CD4-positive, alpha-beta T cell (primary cell): ENCODE results near the gene ST3GAL2. TPM values are rescaled to one million over a fixed set of nuclear protein-coding genes. Genes with fewer than 3 reads are reported as not detected.

ENCODE experiments used
- ATAC-seq: fragments of 200-7000 bp; cut with Tn5 transposase; one replicate; pipeline ENCODE4 v1.10.0; 2022; ENCODE audit warnings: mild to moderate bottlenecking; ENCODE audit not compliant: poor library complexity
- CTCF ChIA-PET: fragments of 350-600 bp; sonication (Branson Sonifier 250); formaldehyde crosslinking; loops from one replicate; lab custom pipeline; 2021; ENCODE audit warnings: antibody characterized with exemption, inconsistent platforms; lab: Charles Lee
- POLR2A ChIA-PET: fragments of 350-600 bp; sonication (Branson Sonifier 250); formaldehyde crosslinking; loops from one replicate; lab custom pipeline; 2021; ENCODE audit warnings: antibody characterized with exemption, inconsistent platforms; lab: Charles Lee
- DNase-seq, 14 experiments: peaks; one replicate each; pipeline ENCODE4 v3.0.0-alpha.2; 2013 to 2020; ENCODE audit warnings: mixed read lengths in 2 of 14
- H3K27ac ChIP-seq, 2 donors: one replicate each; pipeline versions ENCODE4 v1.5.1 to v1.7.0; 2013; ENCODE audit warnings: low read length in 2 of 2, low read depth in 1 of 2, mild to moderate bottlenecking in 1 of 2
- H3K27me3 ChIP-seq, 2 experiments: 1 replicate in 1 of 2; 2 replicates in 1 of 2; pipeline versions ENCODE4 v1.6.1 to v1.7.0; 2013; ENCODE audit warnings: low read length in 2 of 2, control low read depth in 1 of 2, mild to moderate bottlenecking in 1 of 2, moderate library complexity in 1 of 2; ENCODE audit not compliant: insufficient read depth in 2 of 2, control insufficient read depth in 1 of 2
- H3K36me3 ChIP-seq: one replicate; pipeline ENCODE4 v1.6.1; 2013; ENCODE audit warnings: low read length, control low read depth; ENCODE audit not compliant: insufficient read depth
- H3K4me1 ChIP-seq: one replicate; pipeline ENCODE4 v1.6.1; 2013; ENCODE audit warnings: low read length, control low read depth; ENCODE audit not compliant: insufficient read depth
- H3K4me3 ChIP-seq: one replicate; pipeline ENCODE4 v1.5.1; 2013; ENCODE audit warnings: mild to moderate bottlenecking, low read length, moderate library complexity
- H3K9me3 ChIP-seq, 2 experiments: 1 replicate in 1 of 2; 2 replicates in 1 of 2; pipeline versions ENCODE4 v1.6.1 to v1.7.0; 2013; ENCODE audit warnings: low read length in 2 of 2, mild to moderate bottlenecking in 2 of 2, control low read depth in 1 of 2, moderate library complexity in 1 of 2; ENCODE audit not compliant: control insufficient read depth in 1 of 2, insufficient read depth in 1 of 2
- H3K27ac Mint-ChIP-seq: one replicate; pipeline ENCODE4 v1.8.0; 2020; ENCODE audit warnings: mixed read lengths
- H3K27me3 Mint-ChIP-seq: one replicate; pipeline ENCODE4 v1.8.0; 2021; ENCODE audit warnings: mixed read lengths
- H3K36me3 Mint-ChIP-seq: one replicate; pipeline ENCODE4 v1.8.0; 2021; ENCODE audit warnings: low read depth, mixed read lengths
- H3K4me1 Mint-ChIP-seq: one replicate; pipeline ENCODE4 v1.8.0; 2021; ENCODE audit warnings: low read depth, mixed read lengths
- H3K4me3 Mint-ChIP-seq: one replicate; pipeline ENCODE4 v1.8.0; 2020; ENCODE audit warnings: mild to moderate bottlenecking, mixed read lengths
- H3K9me3 Mint-ChIP-seq: one replicate; pipeline ENCODE4 v1.8.0; 2020; ENCODE audit warnings: mixed read lengths
- intact Hi-C, 2 experiments: fragments of 100-400 bp; cut with DNase I in 1 of 2; cut with micrococcal nuclease in 1 of 2; formaldehyde crosslinking; loops; one replicate each; pipeline versions ENCODE4 v1.15.1 to v1.9.0; 2023 to 2025; cut with DNase I, micrococcal nuclease
- total RNA-seq, 174 experiments: library from RNA in 2 of 174; stranded (reverse) in 2 of 174; gene quantifications; one replicate each; pipeline ENCODE4 v1.2.3 and lab custom pipeline; 2021 to 2026
- TF ChIP-seq, protein P1 (sequence below): fragments of 200-600 bp; IDR thresholded peaks from one replicate; pipeline ENCODE4 v1.8.0; 2022; ENCODE audit warnings: antibody characterized with exemption, mild to moderate bottlenecking

The ST3GAL2 gene
- total RNA-seq, 2 experiments from 2014 or later, result 9.8 to 11.1 TPM

DNA sequence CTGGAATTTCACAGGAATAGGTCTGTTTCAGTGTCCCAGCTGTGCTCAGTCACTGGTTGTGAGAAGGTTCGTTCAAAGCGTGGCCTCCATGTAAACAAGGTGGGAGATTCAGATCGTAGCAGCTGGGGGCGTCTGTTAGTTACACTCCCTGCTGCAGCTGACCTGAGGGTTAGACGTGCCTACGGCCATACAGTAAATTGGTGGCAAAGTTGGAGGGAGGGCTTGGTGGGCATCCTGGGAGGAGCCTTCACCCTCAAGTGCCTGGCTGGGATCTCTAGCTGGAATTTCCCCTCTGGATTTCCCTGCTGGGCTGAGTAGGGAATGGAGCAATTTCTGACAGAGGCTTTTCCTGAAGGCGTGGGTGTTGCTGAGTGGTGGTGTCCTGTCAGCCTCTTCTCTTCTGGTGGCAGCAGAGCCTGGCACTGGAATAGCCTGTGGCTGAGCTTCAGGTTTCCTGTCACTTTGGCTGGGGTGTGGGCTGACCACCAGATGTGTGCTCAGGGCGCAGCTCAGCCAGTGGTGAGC is 21.9 kb upstream of the ST3GAL2 start:
- no peak overlapping the region for H3K27ac ChIP-seq
- no peak overlapping the region for H3K4me3 ChIP-seq
- H3K27me3 ChIP-seq, result no peaks in the 10 kb centered on the region
- DNase-seq (no peak), ATAC-seq (no peak)
- H3K4me1 ChIP-seq, result peaks cover 3% of the 10 kb centered on the region
- Mint-ChIP-seq H3K9me3 (no peaks in the 10 kb centered on the region), H3K4me3 (no peak overlapping the region), H3K27me3 (no peaks in the 10 kb centered on the region), H3K4me1 (peaks cover 6% of the 10 kb centered on the region), H3K36me3 (peaks cover 4% of the 10 kb centered on the region), H3K27ac (no peak overlapping the region)
- peaks cover 18% of the 10 kb centered on the region for H3K36me3 ChIP-seq
- TF ChIP-seq, protein P1, sequence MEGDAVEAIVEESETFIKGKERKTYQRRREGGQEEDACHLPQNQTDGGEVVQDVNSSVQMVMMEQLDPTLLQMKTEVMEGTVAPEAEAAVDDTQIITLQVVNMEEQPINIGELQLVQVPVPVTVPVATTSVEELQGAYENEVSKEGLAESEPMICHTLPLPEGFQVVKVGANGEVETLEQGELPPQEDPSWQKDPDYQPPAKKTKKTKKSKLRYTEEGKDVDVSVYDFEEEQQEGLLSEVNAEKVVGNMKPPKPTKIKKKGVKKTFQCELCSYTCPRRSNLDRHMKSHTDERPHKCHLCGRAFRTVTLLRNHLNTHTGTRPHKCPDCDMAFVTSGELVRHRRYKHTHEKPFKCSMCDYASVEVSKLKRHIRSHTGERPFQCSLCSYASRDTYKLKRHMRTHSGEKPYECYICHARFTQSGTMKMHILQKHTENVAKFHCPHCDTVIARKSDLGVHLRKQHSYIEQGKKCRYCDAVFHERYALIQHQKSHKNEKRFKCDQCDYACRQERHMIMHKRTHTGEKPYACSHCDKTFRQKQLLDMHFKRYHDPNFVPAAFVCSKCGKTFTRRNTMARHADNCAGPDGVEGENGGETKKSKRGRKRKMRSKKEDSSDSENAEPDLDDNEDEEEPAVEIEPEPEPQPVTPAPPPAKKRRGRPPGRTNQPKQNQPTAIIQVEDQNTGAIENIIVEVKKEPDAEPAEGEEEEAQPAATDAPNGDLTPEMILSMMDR, result no peak
- POLR2A ChIA-PET, result no interaction called here
- H3K9me3 ChIP-seq, result no peaks in the 10 kb centered on the region
- CTCF ChIA-PET, result no interaction called here
- intact Hi-C loops, result no loop called here

DNA sequence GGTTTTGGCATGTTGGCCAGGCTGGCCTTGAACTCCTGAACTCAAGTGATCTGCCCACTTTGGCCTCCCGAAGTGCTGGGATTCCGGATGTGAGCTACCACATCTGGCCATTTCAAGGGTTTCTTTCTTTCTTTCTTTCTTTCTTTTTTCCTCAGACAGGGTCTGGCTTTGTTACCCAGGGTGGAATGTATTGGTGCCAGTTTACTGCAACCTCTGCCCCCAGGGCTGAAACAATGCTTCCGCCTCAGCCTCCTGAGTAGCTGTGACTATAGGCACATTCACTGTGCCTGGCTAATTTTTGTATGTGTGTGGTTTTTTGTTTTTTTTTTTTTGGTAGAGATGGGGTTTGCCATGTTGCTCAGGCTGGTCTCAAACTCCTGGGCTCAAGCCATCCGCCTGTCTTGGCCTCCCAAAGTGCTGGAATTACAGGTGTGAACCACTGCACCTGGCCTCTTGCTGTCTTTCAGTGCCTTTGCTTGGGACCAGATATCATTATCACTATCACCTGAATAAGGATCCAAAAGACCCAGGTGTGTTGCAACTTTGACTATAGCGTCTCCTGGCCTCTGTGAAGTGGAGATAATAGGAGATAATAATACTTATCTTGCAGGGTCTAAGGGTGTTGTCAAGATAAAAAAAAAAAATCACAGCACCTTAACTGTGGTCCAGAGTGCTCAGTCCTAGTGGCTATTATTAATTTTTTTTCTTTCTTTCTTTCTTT is 18.7 kb upstream of the ST3GAL2 start:
- Histone ChIP-seq H3K4me1 (peaks cover 21% of the 10 kb centered on the region), H3K27me3 (no peaks in the 10 kb centered on the region), H3K9me3 (no peaks in the 10 kb centered on the region), H3K36me3 (peaks cover 8% of the 10 kb centered on the region), H3K4me3 (no peak overlapping the region), H3K27ac (no peak overlapping the region)
- Mint-ChIP-seq H3K4me1 (peaks cover 23% of the 10 kb centered on the region), H3K27me3 (no peaks in the 10 kb centered on the region), H3K4me3 (peak overlapping the region; percentile 81), H3K27ac (no peak overlapping the region), H3K36me3 (peaks cover 12% of the 10 kb centered on the region), H3K9me3 (no peaks in the 10 kb centered on the region)
- TF ChIP-seq, protein P1, result no peak
- ChIA-PET CTCF (no interaction called here), POLR2A (no interaction called here)
- DNase-seq (no peak), ATAC-seq (no peak)
- intact Hi-C loops, result no loop called here

DNA sequence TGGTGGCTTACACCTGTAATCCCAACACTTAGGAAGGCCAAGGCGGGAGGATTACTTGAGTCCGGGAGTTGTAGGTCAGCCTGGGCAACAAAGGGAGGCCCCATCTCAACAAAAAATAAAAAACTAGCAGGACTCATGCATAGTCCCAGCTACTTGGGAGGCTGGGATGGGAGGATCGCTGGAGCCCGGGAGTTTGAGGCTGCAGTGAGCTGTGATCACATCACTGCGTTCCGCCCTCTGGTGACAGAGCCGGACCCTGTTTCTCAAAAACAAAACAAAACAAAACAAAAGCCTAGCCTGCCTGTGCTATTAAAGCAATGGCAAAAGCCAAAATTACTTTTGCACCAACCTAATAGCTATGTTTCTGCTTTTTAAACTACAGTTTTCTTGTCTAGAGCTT is 17.0 kb upstream of the ST3GAL2 start:
- Mint-ChIP-seq H3K4me1 (peaks cover 23% of the 10 kb centered on the region), H3K4me3 (peak overlapping the region; percentile 90), H3K36me3 (peaks cover 12% of the 10 kb centered on the region), H3K27ac (no peak overlapping the region), H3K9me3 (no peaks in the 10 kb centered on the region), H3K27me3 (no peaks in the 10 kb centered on the region)
- no peak for DNase-seq
- H3K4me3 ChIP-seq, result no peak overlapping the region
- intact Hi-C loops, result loop anchor here (2.0 kb wide), 3 partner anchors 17 to 75 kb away; partner anchors contain the start of gene ST3GAL2 (in 1 of the 2)
- TF ChIP-seq, protein P1, result no peak
- POLR2A ChIA-PET, result interaction anchor here (0.6 to 1.3 kb wide), 3 partner anchors 17 to 75 kb away, joined by 3 to 4 read pairs (median 3); partner anchors contain the start of genes COG4 and ST3GAL2
- no peaks in the 10 kb centered on the region for H3K27me3 ChIP-seq
- no peak overlapping the region for H3K27ac ChIP-seq
- ATAC-seq, result no peak
- peaks cover 21% of the 10 kb centered on the region for H3K4me1 ChIP-seq
- H3K9me3 ChIP-seq, result no peaks in the 10 kb centered on the region
- CTCF ChIA-PET, result interaction anchor here (1.1 kb wide), 1 partner anchor 86 kb away, joined by 4 read pairs; no protein-coding TSS in a partner anchor
- H3K36me3 ChIP-seq, result no peaks in the 10 kb centered on the region
